Adipocyte (in vitro differentiated cells): ENCODE measurements around the gene PITHD1.

Experiments
- DNase-seq: peaks from one replicate; pipeline ENCODE4 v3.0.0-alpha.2; 2015; ENCODE audit warnings: low read depth
- H3K27me3 ChIP-seq: replicated peaks from 2 replicates; pipeline ENCODE4 v1.7.0; 2013; ENCODE audit warnings: mild to moderate bottlenecking, low read length, moderate library complexity; ENCODE audit not compliant: control insufficient read depth, insufficient read depth
- H3K36me3 ChIP-seq: 2 replicates; pipeline ENCODE4 v1.7.0; 2013; ENCODE audit warnings: low read length, mild to moderate bottlenecking, moderate library complexity; ENCODE audit not compliant: control insufficient read depth, insufficient read depth, severe bottlenecking
- H3K4me1 ChIP-seq: 2 replicates; pipeline ENCODE4 v1.7.0; 2013; ENCODE audit warnings: mild to moderate bottlenecking, low read length, moderate library complexity; ENCODE audit not compliant: control insufficient read depth, insufficient read depth
- H3K4me3 ChIP-seq: 2 replicates; pipeline ENCODE4 v1.7.0; 2013; ENCODE audit warnings: mild to moderate bottlenecking, low read length, moderate library complexity
- H3K9ac ChIP-seq: 2 replicates; pipeline ENCODE4 v1.7.0; 2013; ENCODE audit warnings: mild to moderate bottlenecking, low read length, moderate library complexity
- H3K9me3 ChIP-seq: 2 replicates; pipeline ENCODE4 v1.7.0; 2013; ENCODE audit warnings: mild to moderate bottlenecking, low read length, moderate library complexity; ENCODE audit not compliant: control insufficient read depth

Gene PITHD1

DNA sequence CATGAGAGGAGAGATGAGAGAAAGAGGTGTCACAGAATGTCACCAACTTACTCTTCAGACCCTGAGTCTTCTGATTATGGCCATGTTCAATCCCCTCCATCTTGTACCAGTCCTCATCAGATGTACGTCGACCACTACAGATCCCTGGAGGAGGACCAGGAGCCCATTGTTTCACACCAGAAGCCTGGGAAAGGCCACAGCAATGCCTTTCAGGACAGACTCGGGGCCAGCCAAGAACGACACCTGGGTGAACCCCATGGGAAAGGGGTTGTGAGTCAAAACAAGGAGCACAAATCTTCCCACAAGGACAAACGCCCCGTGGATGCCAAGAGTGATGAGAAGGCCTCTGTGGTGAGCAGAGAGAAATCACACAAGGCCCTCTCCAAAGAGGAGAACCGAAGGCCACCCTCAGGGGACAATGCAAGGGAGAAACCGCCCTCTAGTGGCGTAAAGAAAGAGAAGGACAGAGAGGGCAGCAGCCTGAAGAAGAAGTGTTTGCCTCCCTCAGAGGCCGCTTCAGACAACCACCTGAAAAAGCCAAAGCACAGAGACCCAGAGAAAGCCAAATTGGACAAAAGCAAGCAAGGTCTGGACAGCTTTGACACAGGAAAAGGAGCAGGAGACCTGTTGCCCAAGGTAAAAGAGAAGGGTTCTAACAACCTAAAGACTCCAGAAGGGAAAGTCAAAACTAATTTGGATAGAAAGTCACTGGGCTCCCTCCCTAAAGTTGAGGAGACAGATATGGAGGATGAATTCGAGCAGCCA is 27.0 kb upstream of the PITHD1 start:
- no peak overlapping the region for H3K9ac ChIP-seq
- peaks cover 81% of the 10 kb centered on the region for H3K36me3 ChIP-seq
- peaks cover 31% of the 10 kb centered on the region for H3K4me1 ChIP-seq
- peak; percentile 63 for DNase-seq
- no peaks in the 10 kb centered on the region for H3K9me3 ChIP-seq
- H3K27me3 ChIP-seq: no peaks in the 10 kb centered on the region
- H3K4me3 ChIP-seq: no peak overlapping the region

DNA sequence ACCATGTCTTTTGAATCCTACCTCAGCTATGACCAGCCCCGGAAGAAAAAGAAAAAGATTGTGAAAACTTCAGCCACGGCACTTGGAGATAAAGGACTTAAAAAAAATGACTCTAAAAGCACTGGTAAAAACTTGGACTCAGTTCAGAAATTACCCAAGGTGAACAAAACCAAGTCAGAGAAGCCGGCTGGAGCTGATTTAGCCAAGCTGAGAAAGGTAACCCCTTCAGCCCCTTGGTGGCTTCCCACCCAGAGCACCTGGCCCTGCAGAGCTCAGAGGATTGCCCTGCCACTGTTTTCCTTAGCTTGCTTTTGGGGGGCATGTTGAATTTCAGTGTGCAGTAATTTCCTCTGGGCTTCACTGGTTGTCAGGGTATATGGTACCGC is 26.4 kb upstream of the PITHD1 start:
- Histone ChIP-seq H3K4me1 (peaks cover 33% of the 10 kb centered on the region), H3K36me3 (peaks cover 82% of the 10 kb centered on the region), H3K27me3 (no peaks in the 10 kb centered on the region), H3K9me3 (no peaks in the 10 kb centered on the region), H3K9ac (no peak overlapping the region), H3K4me3 (no peak overlapping the region)
- no peak for DNase-seq

DNA sequence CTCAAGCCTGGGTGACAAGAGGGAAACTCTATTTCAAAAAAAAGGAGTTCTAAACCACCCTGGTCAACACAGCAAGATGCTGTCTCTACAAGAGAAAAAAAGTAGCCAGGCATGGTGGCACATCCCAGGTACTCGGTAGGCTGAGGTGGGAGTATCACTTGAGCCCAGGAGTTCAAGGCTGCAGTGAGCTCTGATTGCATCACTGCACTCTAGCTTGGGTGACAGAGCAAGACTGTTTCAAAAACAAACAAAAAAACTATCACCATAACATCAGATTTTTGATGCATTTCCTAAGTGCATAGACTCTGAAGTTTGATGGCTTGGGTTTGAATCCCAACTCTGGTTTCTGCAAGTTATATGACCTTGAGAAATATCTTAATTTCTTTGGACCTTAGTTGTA is 25.3 kb upstream of the PITHD1 start:
- Histone ChIP-seq H3K27me3 (no peaks in the 10 kb centered on the region), H3K36me3 (peaks cover 88% of the 10 kb centered on the region), H3K4me1 (peaks cover 29% of the 10 kb centered on the region), H3K9me3 (no peaks in the 10 kb centered on the region), H3K9ac (no peak overlapping the region), H3K4me3 (no peak overlapping the region)
- no peak for DNase-seq

DNA sequence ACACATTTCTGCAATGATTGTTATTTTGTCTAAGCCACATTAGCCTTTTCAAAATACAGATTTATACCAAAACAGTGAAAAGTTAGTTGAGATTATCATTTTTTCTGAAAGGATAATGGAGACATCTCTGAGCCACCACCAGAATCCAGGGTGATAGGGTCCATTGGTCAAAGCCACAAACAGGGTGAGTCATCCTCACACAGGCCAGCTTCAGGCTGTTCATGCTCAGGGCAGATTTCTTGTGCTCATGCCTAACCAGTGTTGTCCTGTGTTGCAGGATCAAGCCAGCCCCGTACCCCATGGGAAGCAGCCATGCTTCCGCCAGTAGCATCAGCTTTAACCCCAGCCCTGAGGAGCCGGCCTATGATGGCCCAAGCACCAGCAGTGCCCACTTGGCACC is 21.5 kb upstream of the PITHD1 start:
- Histone ChIP-seq H3K36me3 (peaks cover 98% of the 10 kb centered on the region), H3K9ac (no peak overlapping the region), H3K4me1 (peaks cover 23% of the 10 kb centered on the region), H3K27me3 (no peaks in the 10 kb centered on the region), H3K4me3 (no peak overlapping the region), H3K9me3 (no peaks in the 10 kb centered on the region)
- DNase-seq: peak; percentile 31

DNA sequence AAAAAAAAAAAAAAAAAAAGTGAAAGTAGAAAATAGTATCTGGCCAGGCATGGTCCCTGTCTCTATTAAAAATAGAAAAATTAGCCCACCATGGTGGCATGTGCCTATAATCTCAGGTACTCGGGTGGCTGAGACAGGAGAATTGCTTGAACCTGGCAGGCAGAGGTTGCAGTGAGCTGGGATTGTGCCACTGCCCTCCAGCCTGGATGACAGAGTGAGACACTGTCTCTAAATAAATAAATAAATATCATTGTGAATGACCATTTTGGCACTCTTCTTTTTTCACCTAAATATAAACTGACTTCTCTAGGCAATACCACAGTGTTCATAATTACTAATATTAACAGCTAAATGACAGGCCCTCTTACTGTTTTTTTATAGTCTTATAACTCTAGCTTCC is 20.4 kb upstream of the PITHD1 start:
- no peaks in the 10 kb centered on the region for H3K9me3 ChIP-seq
- H3K27me3 ChIP-seq: no peaks in the 10 kb centered on the region
- H3K4me1 ChIP-seq: peaks cover 23% of the 10 kb centered on the region
- H3K9ac ChIP-seq: no peak overlapping the region
- no peak overlapping the region for H3K4me3 ChIP-seq
- peaks cover 96% of the 10 kb centered on the region for H3K36me3 ChIP-seq
- no peak for DNase-seq

DNA sequence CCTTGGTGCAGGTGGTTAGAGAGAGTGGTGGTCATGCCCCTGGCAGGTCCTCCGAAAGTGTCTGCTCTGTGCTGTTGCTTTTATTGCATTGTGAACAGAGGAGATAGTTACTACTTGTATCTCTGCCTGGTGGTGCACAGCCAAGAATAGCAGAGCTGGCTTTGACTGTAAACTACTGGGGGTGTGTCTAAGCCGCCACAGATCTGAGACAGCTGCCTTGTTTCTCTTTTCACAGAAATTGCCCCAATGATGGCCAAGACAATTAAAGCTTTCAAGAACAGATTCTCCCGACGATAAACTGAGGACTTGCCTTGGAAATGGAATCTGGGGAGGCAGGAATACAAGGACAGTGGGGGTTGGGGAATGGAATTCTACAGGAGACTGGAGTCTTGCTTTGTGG is 18.9 kb upstream of the PITHD1 start:
- H3K36me3 ChIP-seq: peaks cover 95% of the 10 kb centered on the region

DNA sequence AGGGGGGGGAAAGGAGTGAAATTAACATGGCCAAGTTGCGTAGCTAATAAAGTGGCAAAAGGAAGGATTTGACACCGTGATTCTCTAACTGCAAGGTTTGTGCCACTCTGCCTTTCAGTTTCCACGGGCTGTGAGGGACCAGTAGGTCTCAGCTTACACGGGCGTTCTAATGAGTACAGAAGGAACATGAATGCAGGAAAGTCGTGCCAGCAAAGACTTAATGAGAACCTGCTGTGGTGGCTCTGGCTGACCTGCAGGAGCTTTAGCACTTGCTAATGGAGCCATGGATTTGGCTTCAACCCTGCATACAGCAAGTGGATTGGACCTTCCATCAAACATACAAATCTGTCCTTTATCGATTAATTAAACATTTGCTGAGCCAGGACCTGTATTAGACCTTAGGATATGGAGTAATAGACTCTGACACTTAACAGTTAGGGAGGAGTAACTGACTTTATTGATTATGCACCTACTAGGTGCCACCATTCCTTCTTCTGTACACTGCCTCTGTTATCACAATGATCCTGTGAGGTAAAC is 15.1 kb upstream of the PITHD1 start:
- H3K9ac ChIP-seq: no peak overlapping the region
- no peak overlapping the region for H3K4me3 ChIP-seq
- peak; percentile 58 for DNase-seq
- H3K9me3 ChIP-seq: no peaks in the 10 kb centered on the region
- peaks cover 78% of the 10 kb centered on the region for H3K36me3 ChIP-seq
- no peaks in the 10 kb centered on the region for H3K27me3 ChIP-seq
- H3K4me1 ChIP-seq: peaks cover 14% of the 10 kb centered on the region

More for the DNA sequence above, 18.9 kb upstream of the PITHD1 start:
- Histone ChIP-seq H3K4me3 (no peak overlapping the region), H3K9me3 (no peaks in the 10 kb centered on the region), H3K9ac (peak overlapping the region; percentile 32), H3K4me1 (peaks cover 23% of the 10 kb centered on the region), H3K27me3 (no peaks in the 10 kb centered on the region)
- peak; percentile 30 for DNase-seq

DNA sequence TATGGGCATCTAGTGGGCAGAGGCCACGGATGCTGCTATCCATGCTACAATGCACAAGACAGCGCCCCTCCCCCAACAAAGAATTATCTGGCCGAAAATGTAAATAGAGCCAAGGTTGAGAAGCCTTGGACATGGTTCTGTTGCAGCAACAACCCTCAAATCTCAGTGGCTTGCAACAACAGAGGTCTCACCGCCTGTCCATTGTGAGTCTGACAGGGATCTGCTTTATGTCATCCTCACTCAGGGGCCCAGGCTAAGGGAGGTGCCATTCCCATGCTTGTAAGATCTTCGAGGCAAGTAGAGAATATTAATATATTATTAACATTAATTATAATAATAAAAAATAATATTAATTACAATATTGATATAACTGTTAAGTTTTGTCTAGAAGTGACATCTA is 9.5 kb upstream of the PITHD1 start:
- peaks cover 33% of the 10 kb centered on the region for H3K36me3 ChIP-seq
- no peaks in the 10 kb centered on the region for H3K9me3 ChIP-seq
- H3K4me3 ChIP-seq: no peak overlapping the region
- no peaks in the 10 kb centered on the region for H3K27me3 ChIP-seq
- no peak for DNase-seq
- no peaks in the 10 kb centered on the region for H3K4me1 ChIP-seq
- no peak overlapping the region for H3K9ac ChIP-seq

DNA sequence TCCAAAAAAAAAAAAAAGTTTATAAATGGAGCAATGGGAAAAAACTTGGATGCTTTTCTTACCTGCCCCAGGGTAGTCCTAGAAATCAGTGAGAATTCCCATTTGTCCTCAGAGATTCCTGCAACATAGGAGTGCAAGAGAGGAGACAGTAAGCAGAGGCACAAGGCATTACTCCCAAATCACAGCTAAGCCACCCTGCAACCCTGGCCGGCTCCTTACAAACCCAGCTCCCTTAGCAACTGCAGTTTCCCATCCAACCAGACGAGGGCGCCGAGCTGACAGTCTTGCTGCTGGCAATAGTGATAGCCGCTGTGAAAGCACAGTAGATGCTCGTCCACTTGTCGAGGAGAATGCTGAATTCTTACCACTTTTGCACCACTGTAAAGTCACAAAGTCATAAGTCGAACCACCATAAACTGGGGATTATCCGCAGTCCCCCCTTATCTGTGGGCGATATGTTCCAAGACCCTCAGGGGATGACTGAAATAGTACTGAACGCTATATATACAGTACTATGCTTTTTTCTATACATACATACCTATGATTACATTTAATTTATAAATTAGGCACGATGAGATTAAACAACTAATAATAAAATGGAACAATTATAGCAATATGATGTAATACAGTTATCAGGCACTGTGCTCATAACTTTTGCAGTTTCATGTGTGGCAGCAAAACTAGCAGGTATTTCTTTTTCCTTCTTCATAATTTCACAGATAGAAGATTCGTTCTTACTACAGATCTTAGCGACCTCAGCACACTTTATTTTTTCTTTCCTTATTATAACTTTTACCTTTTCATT is 6.0 kb upstream of the PITHD1 start:
- H3K36me3 ChIP-seq: peaks cover 13% of the 10 kb centered on the region
- no peak overlapping the region for H3K4me3 ChIP-seq
- no peak overlapping the region for H3K9ac ChIP-seq
- peak; percentile 94 for DNase-seq
- peaks cover 2% of the 10 kb centered on the region for H3K4me1 ChIP-seq
- H3K9me3 ChIP-seq: no peaks in the 10 kb centered on the region
- H3K27me3 ChIP-seq: no peaks in the 10 kb centered on the region

DNA sequence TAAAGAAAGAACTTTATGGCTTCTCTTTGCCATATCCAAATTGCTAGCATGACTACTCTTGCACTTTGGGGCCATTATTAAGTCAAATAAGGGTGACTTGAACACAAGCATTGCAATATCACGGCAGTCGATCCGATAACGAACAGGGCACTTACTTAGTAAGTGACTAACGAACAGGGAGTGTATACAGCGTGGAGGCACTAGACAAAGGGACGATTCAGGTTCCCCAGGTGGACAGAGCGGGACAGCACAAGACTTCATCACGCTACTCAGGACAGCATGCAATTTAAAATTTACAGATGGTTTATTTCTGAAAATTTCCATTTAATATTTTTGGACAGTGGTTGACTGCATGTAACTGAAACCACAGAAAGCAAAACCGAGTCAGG is 5.4 kb upstream of the PITHD1 start:
- H3K27me3 ChIP-seq: no peaks in the 10 kb centered on the region
- H3K9ac ChIP-seq: no peak overlapping the region
- no peak for DNase-seq
- no peaks in the 10 kb centered on the region for H3K9me3 ChIP-seq
- H3K4me3 ChIP-seq: no peak overlapping the region
- peaks cover 8% of the 10 kb centered on the region for H3K36me3 ChIP-seq
- H3K4me1 ChIP-seq: peaks cover 4% of the 10 kb centered on the region

DNA sequence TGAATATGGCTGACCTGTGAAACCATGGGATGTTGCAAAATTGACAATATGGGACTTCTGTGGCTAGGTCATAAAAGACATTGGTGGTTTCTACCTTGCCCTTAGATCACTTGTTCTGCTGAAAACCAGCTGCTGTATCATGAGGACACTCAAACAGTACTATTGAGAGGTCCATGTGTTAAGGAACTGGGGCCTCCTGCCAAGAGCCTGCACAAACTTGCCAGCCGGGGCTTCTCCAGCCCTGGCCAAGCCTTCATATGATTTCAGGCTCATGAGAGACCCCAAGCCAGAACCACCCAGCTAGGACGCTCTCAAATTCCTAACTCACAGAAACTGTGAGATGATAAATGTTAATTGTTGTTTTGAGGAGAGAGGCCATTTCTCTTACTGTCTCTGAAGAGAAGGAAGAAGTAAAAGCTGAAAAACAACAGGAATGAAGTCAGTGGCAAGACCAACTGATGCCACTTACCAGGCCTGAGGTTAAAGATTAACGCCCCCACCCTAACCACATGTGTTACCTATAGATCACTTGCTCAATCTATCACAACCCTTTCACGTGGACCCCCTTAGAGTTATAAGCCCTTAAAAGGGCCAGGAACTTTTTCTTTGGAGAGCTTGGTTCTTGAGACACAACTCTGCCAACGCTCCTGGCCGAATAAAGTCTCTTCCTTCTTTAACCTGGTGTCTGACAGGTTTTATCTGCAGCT is 3.9 kb upstream of the PITHD1 start:
- Histone ChIP-seq H3K4me3 (no peak overlapping the region), H3K27me3 (no peaks in the 10 kb centered on the region), H3K9me3 (no peaks in the 10 kb centered on the region), H3K9ac (no peak overlapping the region), H3K4me1 (peaks cover 10% of the 10 kb centered on the region), H3K36me3 (no peaks in the 10 kb centered on the region)
- no peak for DNase-seq
